Neural progenitor cell (in vitro differentiated cells): ENCODE measurements around the gene RBPMS2.

Source experiments
- EZH2 ChIP-seq: fragments of 200-600 bp; sonication (generic); IDR thresholded peaks from 2 replicates; pipeline ENCODE4 v1.6.1; 2017; ENCODE audit warnings: antibody characterized with exemption, mild to moderate bottlenecking, moderate library complexity
- EZH2phosphoT487 ChIP-seq: fragments of 200-600 bp; sonication (generic); IDR thresholded peaks from 2 replicates; pipeline ENCODE4 v1.6.1; 2017; ENCODE audit warnings: antibody characterized with exemption
- TF ChIP-seq, protein P1 (sequence below): fragments of 200-600 bp; sonication (generic); IDR thresholded peaks from 2 replicates; pipeline ENCODE4 v1.5.1; 2017; ENCODE audit warnings: antibody characterized with exemption, mild to moderate bottlenecking

DNA sequence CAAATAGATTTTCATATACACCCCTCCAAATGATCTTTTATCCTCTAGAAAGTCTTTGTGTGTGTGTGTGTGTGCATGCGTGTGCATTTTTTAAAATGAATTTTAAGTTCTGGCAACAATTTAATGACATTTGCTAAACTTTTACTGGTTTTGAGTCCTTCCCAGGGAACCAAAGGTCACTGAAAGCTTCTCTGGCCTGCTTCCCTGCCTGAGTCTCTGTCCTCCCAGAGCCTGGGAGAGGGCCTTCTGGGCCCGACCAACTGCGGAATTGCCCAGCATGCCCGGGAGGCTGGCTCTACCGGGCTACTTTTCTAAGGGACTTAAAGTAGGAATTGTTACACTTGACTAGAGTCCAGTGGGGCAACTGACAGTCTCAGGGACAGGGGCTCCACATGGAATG is 7.4 kb upstream of the RBPMS2 start:
- TF ChIP-seq, protein P1, sequence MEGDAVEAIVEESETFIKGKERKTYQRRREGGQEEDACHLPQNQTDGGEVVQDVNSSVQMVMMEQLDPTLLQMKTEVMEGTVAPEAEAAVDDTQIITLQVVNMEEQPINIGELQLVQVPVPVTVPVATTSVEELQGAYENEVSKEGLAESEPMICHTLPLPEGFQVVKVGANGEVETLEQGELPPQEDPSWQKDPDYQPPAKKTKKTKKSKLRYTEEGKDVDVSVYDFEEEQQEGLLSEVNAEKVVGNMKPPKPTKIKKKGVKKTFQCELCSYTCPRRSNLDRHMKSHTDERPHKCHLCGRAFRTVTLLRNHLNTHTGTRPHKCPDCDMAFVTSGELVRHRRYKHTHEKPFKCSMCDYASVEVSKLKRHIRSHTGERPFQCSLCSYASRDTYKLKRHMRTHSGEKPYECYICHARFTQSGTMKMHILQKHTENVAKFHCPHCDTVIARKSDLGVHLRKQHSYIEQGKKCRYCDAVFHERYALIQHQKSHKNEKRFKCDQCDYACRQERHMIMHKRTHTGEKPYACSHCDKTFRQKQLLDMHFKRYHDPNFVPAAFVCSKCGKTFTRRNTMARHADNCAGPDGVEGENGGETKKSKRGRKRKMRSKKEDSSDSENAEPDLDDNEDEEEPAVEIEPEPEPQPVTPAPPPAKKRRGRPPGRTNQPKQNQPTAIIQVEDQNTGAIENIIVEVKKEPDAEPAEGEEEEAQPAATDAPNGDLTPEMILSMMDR: no peak
- no peak for TF ChIP-seq EZH2
- no peak for TF ChIP-seq EZH2phosphoT487
